PC-9 (cell line): ENCODE results near the gene PEX14. TPM values are rescaled to one million over a fixed set of nuclear protein-coding genes. Genes with fewer than 3 reads are reported as not detected.
A peak's percentile ranks its signal among the peaks of the same experiment; 100 is the strongest.
"Not testable (repeated sequence)": the region's sequence is repeated elsewhere in the genome, so short reads cannot be mapped to it uniquely, and the experiment has no call there.

Experiments used
- Bru-seq: library from RNA; stranded (reverse); fragments of 400-500 nt; gene quantifications from one replicate; lab custom pipeline; 2021; lab: Mats Ljungman, UMichigan
- BruChase-seq, 2 experiments: library from RNA; stranded (reverse); fragments of 400-500 nt; gene quantifications; one replicate each; lab custom pipeline; 2021; lab: Mats Ljungman, UMichigan
- BruUV-seq: library from RNA; stranded (reverse); fragments of 400-500 nt; replicated peaks from 2 replicates; lab custom pipeline; 2021; lab: Mats Ljungman, UMichigan
- CTCF ChIA-PET: fragments of 300-600 bp; sonication (Branson Sonifier 250); formaldehyde crosslinking; loops from one replicate; lab custom pipeline; 2022; ENCODE audit warnings: antibody characterized with exemption; lab: Charles Lee
- POLR2A ChIA-PET: fragments of 300-600 bp; sonication (Branson Sonifier 250); formaldehyde crosslinking; loops from one replicate; lab custom pipeline; 2022; ENCODE audit warnings: antibody characterized with exemption; ENCODE audit not compliant: unreplicated experiment; lab: Charles Lee
- DNase-seq, 2 experiments: peaks; one replicate each; pipeline versions ENCODE4 v3.0.0 to v3.0.0-alpha.2; 2015 to 2022; ENCODE audit warnings: mixed read lengths in 1 of 2
- H2AFZ ChIP-seq: fragments of 200-600 bp; sonication (generic); 2 replicates; pipeline ENCODE4 v1.8.1; 2017; ENCODE audit warnings: antibody characterized with exemption
- H3F3A ChIP-seq: fragments of 200-600 bp; sonication (generic); 2 replicates; pipeline ENCODE4 v1.8.1; 2017; ENCODE audit warnings: antibody characterized with exemption, mild to moderate bottlenecking, low read depth; ENCODE audit not compliant: insufficient read depth
- H3K27ac ChIP-seq: fragments of 200-600 bp; sonication (generic); 2 replicates; pipeline ENCODE4 v1.6.1; 2016; ENCODE audit warnings: mixed run types
- H3K27me3 ChIP-seq: fragments of 200-600 bp; sonication (generic); 2 replicates; pipeline ENCODE4 v1.6.1; 2016; ENCODE audit warnings: low read depth, mixed run types; ENCODE audit not compliant: insufficient read depth
- H3K36me3 ChIP-seq: fragments of 200-600 bp; sonication (generic); 2 replicates; pipeline ENCODE4 v1.6.1; 2016; ENCODE audit warnings: low read depth, mixed run types
- H3K4me1 ChIP-seq: fragments of 200-600 bp; sonication (generic); replicated peaks from 2 replicates; pipeline ENCODE4 v1.6.1; 2016; ENCODE audit warnings: mixed run types; ENCODE audit not compliant: insufficient read depth
- H3K4me2 ChIP-seq: fragments of 200-600 bp; sonication (generic); 2 replicates; pipeline ENCODE4 v1.6.1; 2017; ENCODE audit warnings: mixed run types
- H3K4me3 ChIP-seq: fragments of 200-600 bp; sonication (generic); 2 replicates; pipeline ENCODE4 v1.6.1; 2016; ENCODE audit warnings: mixed run types
- H3K79me2 ChIP-seq: fragments of 200-600 bp; sonication (generic); 2 replicates; pipeline ENCODE4 v1.6.1; 2017; ENCODE audit warnings: low read depth, mixed run types
- H3K9me2 ChIP-seq: fragments of 200-600 bp; sonication (generic); 2 replicates; pipeline ENCODE4 v1.8.1; 2017; ENCODE audit warnings: mild to moderate bottlenecking; ENCODE audit not compliant: insufficient read depth
- H3K9me3 ChIP-seq: fragments of 200-600 bp; sonication (generic); 2 replicates; pipeline ENCODE4 v1.8.1; 2016; ENCODE audit warnings: low read depth; ENCODE audit not compliant: insufficient read depth
- H4K20me1 ChIP-seq: fragments of 200-600 bp; sonication (generic); 2 replicates; pipeline ENCODE4 v1.8.1; 2017; ENCODE audit not compliant: insufficient read depth
- CTCF ChIP-seq: fragments of 200-600 bp; sonication (generic); conservative IDR thresholded peaks from 2 replicates; pipeline ENCODE4 v1.6.1; 2017; ENCODE audit warnings: mixed run types, antibody characterized with exemption, mild to moderate bottlenecking, moderate library complexity
- EZH2 ChIP-seq: fragments of 200-600 bp; sonication (generic); IDR thresholded peaks from 2 replicates; pipeline ENCODE4 v1.8.0; 2017; ENCODE audit warnings: antibody characterized with exemption, low read depth
- intact Hi-C: fragments of 100-400 bp; cut with micrococcal nuclease; formaldehyde crosslinking; loops from one replicate; pipeline ENCODE4 v1.10.0; 2022; ENCODE audit not compliant: unreplicated experiment
- long read RNA-seq: library from polyadenylated mRNA; stranded (forward); transcript quantifications from one replicate; pipeline ENCODE4 v2.0.0, GENCODE V29; 2022
- total RNA-seq: library from RNA; stranded (reverse); gene quantifications from 2 replicates; pipeline ENCODE4 v1.2.3, GENCODE V29; 2021

PEX14 gene
- total RNA-seq (28.3 and 34.7 TPM in 2 replicates), Bru-seq, nascent RNA (percentile 79 among the genes with signal in this experiment), BruChase-seq, experiment 1, labeled RNA remaining after a 2-hour chase (percentile 73 among the genes with signal in this experiment), BruChase-seq, experiment 2, labeled RNA remaining after a 6-hour chase (percentile 66 among the genes with signal in this experiment)
- long read RNA-seq, transcript PEX14-201 (9 exons, 1,985 nt) = major isoform, 24 of 55 reads
- long read RNA-seq, partial matches to known transcripts = 5 of 55 reads
- long read RNA-seq, other reads (novel, unspliced or antisense) = 26 of 55 reads

DNA sequence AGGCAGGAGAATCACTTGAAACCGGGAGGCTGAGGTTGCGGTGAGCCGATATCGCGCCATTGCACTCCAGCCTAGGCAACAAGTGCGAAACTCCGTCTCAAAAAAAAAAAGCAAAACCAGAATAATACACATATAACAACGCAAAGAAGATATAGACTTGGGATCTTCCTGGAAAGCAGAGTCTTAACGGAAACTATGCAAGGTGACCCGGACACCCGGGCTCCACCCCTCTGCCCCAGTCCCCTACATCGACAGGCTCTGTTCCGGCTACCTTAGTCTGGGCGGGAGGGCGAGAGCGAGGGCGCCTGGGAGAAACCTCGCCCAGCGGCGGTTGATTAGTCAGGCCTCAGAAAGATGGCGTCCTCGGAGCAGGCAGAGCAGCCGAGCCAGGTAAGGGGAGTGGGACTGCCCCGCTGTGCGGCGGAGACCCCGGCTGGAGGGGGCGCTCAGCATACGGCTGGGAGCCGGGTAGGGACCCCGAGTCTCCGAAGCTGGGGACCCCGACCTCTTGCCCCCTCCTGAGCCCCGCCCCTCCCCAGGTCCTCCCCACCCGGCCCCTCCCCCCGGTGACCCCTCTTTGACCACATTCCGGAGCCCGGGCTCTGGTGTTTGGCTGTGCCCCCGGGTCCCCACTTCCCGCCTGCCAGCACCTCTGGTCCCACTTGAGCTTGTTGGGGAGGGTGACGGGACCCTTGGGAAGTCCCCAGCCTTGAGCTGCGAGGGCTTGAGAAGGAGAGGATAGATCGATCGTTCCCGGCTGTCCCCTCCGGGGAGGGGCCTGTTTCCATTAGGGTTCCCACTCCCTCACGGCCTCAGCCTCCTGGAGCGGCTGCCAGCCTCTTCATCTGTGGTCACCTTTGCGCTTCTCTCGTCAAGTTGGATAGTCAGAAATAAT lies at the start of gene PEX14:
Gene PEX14, plus strand, starts transcription at position 338 of the 895 bp plus-strand sequence. Its CDS starts 17 bp downstream, at position 355.
- H3K9me2 ChIP-seq = no peaks in the 10 kb centered on the region
- ChIA-PET CTCF (no interaction called here), POLR2A (no interaction called here)
- H3K4me3 ChIP-seq = peak within 1 kb of the TSS; percentile 80
- H3K4me1 ChIP-seq = peaks cover 19% of the 10 kb centered on the region
- H3K27me3 ChIP-seq = no peaks in the 10 kb centered on the region
- peaks cover 12% of the 10 kb centered on the region; the same call in 1 of the 2 replicates for H3F3A ChIP-seq
- H3K4me2 ChIP-seq = peak within 1 kb of the TSS; percentile 78
- TF ChIP-seq CTCF (no peak), EZH2 (no peak)
- H3K9me3 ChIP-seq = no peaks in the 10 kb centered on the region
- BruUV-seq = no TSS peak
- intact Hi-C loops = loop anchor here (2.0 kb wide), 1 partner anchor 44 kb away; the partner anchor contains the start of gene CENPS
- peaks cover 56% of the 10 kb centered on the region for H3K79me2 ChIP-seq
- peak within 1 kb of the TSS; percentile 24; the same call in 1 of the 2 replicates for H3K27ac ChIP-seq
- H3K36me3 ChIP-seq = no peaks in the 10 kb centered on the region
- peak within 1 kb of the TSS; percentile 47 for H2AFZ ChIP-seq
- peaks cover 4% of the 10 kb centered on the region; the same call in 1 of the 2 replicates for H4K20me1 ChIP-seq
- DNase-seq = peak; percentile 72 to 85

- DNase-seq, CTCF ChIA-PET, H3K4me2 ChIP-seq, H4K20me1 ChIP-seq, H3K4me1 ChIP-seq, H3K36me3 ChIP-seq, H3F3A ChIP-seq, BruUV-seq, H3K27ac ChIP-seq, H3K79me2 ChIP-seq, H3K4me3 ChIP-seq, H2AFZ ChIP-seq, H3K9me3 ChIP-seq, H3K27me3 ChIP-seq, H3K9me2 ChIP-seq: not testable (repeated sequence)
- intact Hi-C loops = loop anchor here (5.0 kb wide), 2 partner anchors 484 to 809 kb away; partner anchors contain the start of genes LZIC and NMNAT1
- POLR2A ChIA-PET = interaction anchor here (0.7 kb wide), 2 partner anchors 27 to 92 kb away, joined by 3 to 8 read pairs; partner anchors contain the start of gene PGD
Measured at GRCh38 chr1:10425826-10426534, 48.8 kb upstream of the PEX14 start.

DNA sequence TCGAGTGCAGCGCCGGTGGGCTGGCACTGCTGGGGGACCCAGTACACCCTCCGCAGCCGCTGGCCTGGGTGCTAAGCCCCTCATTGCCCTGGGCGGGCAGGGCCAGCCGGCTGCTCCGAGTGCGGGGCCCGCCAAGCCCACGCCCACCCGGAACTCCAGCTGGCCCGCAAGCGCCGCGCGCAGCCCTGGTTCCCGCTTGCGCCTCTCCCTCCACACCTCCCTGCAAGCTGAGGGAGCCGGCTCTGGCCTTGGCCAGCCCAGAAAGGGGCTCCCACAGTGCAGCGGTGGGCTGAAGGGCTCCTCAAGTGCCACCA lies 48.3 kb upstream of the PEX14 start:
- H3F3A ChIP-seq, H3K36me3 ChIP-seq, H3K27ac ChIP-seq, H3K9me3 ChIP-seq, H3K4me1 ChIP-seq, POLR2A ChIA-PET, H3K4me3 ChIP-seq, CTCF ChIA-PET, H4K20me1 ChIP-seq, BruUV-seq, H3K27me3 ChIP-seq, H3K4me2 ChIP-seq, H2AFZ ChIP-seq, DNase-seq, H3K79me2 ChIP-seq, H3K9me2 ChIP-seq: not testable (repeated sequence)
- intact Hi-C loops = loop anchor here (5.0 kb wide), 2 partner anchors 484 to 809 kb away; partner anchors contain the start of genes LZIC and NMNAT1
